ENCODE data around the gene CEP112. TPM values are rescaled to one million over a fixed set of nuclear protein-coding genes. Genes with fewer than 3 reads are reported as not detected.

The CEP112 gene
- total and polyA plus RNA-seq, 2 of the 8 experiments (the other 6 are each of a cell fraction or from before 2014, with no cell fraction given) = 0.62 to 3.1 TPM

DNA sequence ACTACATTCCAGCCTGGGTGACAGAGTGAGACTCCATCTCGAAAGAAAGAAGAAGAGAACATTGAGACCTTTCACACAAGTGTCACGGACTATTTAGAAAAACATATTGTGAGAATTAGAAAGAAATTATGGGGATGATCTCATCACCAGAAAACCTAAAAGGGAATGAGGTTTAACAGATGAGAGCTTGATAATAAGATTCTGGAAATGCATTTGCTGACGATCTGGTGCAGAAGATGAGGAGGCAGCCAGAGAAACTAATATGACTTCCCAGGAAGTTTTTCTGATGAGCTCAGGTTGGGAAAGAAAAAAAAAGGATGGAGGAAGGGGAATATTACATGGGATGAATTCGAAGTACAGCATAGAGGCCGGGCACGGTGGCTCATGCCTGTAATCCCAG, 48.1 kb upstream of the CEP112 start:
- no peak for FAIRE-seq
- 95% methylated on average over 6 of the region's 6 CpGs; no CpG with 5 or more reads in 1 of the 2 experiments for WGBS, 2 experiments (ENCODE audit: extremely low coverage in 1 of 2, insufficient coverage in 1 of 2, insufficient read length in 1 of 2, insufficient replicate concordance in 2 of 2, low coverage in 1 of 2, low lambda C conversion rate in 2 of 2, missing lambda C conversion rate in 1 of 2)
- Histone ChIP-seq H3K14ac (ENCODE audit: insufficient read length) (no peak overlapping the region), H4K20me1 (replicated peaks in 1 of 2; ENCODE audit: control insufficient read depth in 1 of 2, insufficient read depth in 2 of 2, low read length in 2 of 2) (no peaks in the 10 kb centered on the region), H3K79me2 (ENCODE audit: control insufficient read depth in 1 of 2, insufficient read depth in 2 of 2, low read length in 2 of 2) (no peaks in the 10 kb centered on the region), H3K18ac (ENCODE audit: extremely low read depth, low read length) (no peak overlapping the region), H3K23me2 (ENCODE audit: low read depth, low read length) (no peaks in the 10 kb centered on the region), H3K4me1 (replicated peaks in 1 of 4; ENCODE audit: control insufficient read depth in 3 of 4, insufficient read depth in 4 of 4, low read length in 3 of 4) (no peaks in the 10 kb centered on the region), H2BK15ac (ENCODE audit: low read length) (no peak overlapping the region), H4K8ac (ENCODE audit: extremely low read depth, insufficient read depth, low read length) (no peak overlapping the region), H2BK5ac (ENCODE audit: low read depth, low read length) (no peak overlapping the region), H3K23ac (ENCODE audit: insufficient read length) (no peak overlapping the region), H3K4me3 (ENCODE audit: extremely low read depth in 1 of 4, insufficient read depth in 2 of 4, low read depth in 3 of 4, low read length in 4 of 4) (no peak overlapping the region), H3K9ac (replicated peaks in 1 of 4; ENCODE audit: extremely low read depth in 1 of 4, low read depth in 3 of 4, low read length in 3 of 4) (no peak overlapping the region), H3K27me3 (replicated peaks in 1 of 4; ENCODE audit: control insufficient read depth in 3 of 4, extremely low read depth in 1 of 4, insufficient read depth in 3 of 4, low read length in 3 of 4) (no peaks in the 10 kb centered on the region), H3K4me2 (ENCODE audit: insufficient read depth in 1 of 2, low read depth in 2 of 2, low read length in 2 of 2) (no peak overlapping the region), H3K36me3 (ENCODE audit: control insufficient read depth in 2 of 4, insufficient read depth in 4 of 4, low read length in 3 of 4) (no peaks in the 10 kb centered on the region), H3K4ac (replicated peaks; ENCODE audit: insufficient read length, low read depth, low read length) (no peak overlapping the region), H4K91ac (replicated peaks; ENCODE audit: insufficient read length, low read length) (no peak overlapping the region), H2AFZ (ENCODE audit: low read length) (no peak overlapping the region), H2BK20ac (ENCODE audit: low read length) (no peak overlapping the region), H3K9me3 (ENCODE audit: insufficient read depth in 2 of 2, low read depth in 1 of 2, low read length in 1 of 2) (no peaks in the 10 kb centered on the region), H2AK5ac (ENCODE audit: low read depth, low read length) (no peak overlapping the region), H3K79me1 (ENCODE audit: low read depth, low read length) (no peaks in the 10 kb centered on the region), H4K5ac (ENCODE audit: insufficient read length, low read depth, low read length) (no peak overlapping the region), H3K27ac (ENCODE audit: low read depth, low read length) (no peak overlapping the region), H2BK12ac (ENCODE audit: low read depth, low read length) (no peak overlapping the region), H2BK120ac (replicated peaks; ENCODE audit: low read depth, low read length) (no peak overlapping the region), H3K56ac (replicated peaks; ENCODE audit: insufficient read length, low read depth, low read length) (no peak overlapping the region)
- POLR2A ChIA-PET (ENCODE audit: partially characterized antibody) = interaction anchor here (1.2 kb wide), 1 partner anchor 10 kb away, joined by 3 read pairs; no protein-coding TSS in a partner anchor
- CTCF ChIA-PET (ENCODE audit: partially characterized antibody) = interaction anchor here (0.8 to 1.0 kb wide), 2 partner anchors 9 to 39 kb away, joined by 3 to 4 read pairs; no protein-coding TSS in a partner anchor
- no peak for TF ChIP-seq POLR2A (IDR thresholded peaks at IDR 0.05; ENCODE audit: control extremely low read depth in 1 of 2, low read depth in 2 of 2, low read length in 2 of 2)
- no peak for DNase-seq (ENCODE audit: low read depth in 1 of 2, low spot score in 2 of 2)

Data from H1 (cell line).